Right atrium auricular region (tissue), 2 donors: ENCODE measurements around the gene DNAJC17. TPM values are rescaled to one million over a fixed set of nuclear protein-coding genes. Genes with fewer than 3 reads are reported as not detected.
A peak's percentile ranks its signal among the peaks of the same experiment; 100 is the strongest.

Experiments
- DNase-seq: peaks from one replicate; pipeline ENCODE4 v3.0.0-alpha.2; 2019; ENCODE audit warnings: low spot score
- H3K27ac ChIP-seq, 2 donors: fragments of 200-600 bp; sonication (generic); 1 replicate in 1 of 2; 2 replicates in 1 of 2; pipeline ENCODE4 v1.5.1; 2016 to 2019
- H3K27me3 ChIP-seq, 2 donors: fragments of 200-600 bp; sonication (generic); one replicate each; pipeline versions ENCODE4 v1.5.1 to v1.6.0; 2017 to 2019
- H3K36me3 ChIP-seq: fragments of 200-600 bp; sonication (generic); one replicate; pipeline ENCODE4 v1.5.1; 2016
- H3K4me1 ChIP-seq, 2 donors: fragments of 200-600 bp; sonication (generic); one replicate each; pipeline versions ENCODE4 v1.5.1 to v1.6.0; 2017 to 2019
- H3K4me3 ChIP-seq, 2 donors: fragments of 200-600 bp; sonication (generic); 1 replicate in 1 of 2; 2 replicates in 1 of 2; pipeline ENCODE4 v1.5.1; 2017 to 2019; ENCODE audit warnings: mild to moderate bottlenecking in 1 of 2, moderate library complexity in 1 of 2
- H3K9me3 ChIP-seq, 2 donors: fragments of 200-600 bp; sonication (generic); one replicate each; pipeline ENCODE4 v1.5.1; 2019
- CTCF ChIP-seq, 2 donors: fragments of 200-600 bp; sonication (generic); IDR thresholded peaks; one replicate each; pipeline ENCODE4 v1.5.1; 2019; ENCODE audit warnings: antibody characterized with exemption in 2 of 2
- total RNA-seq, 2 donors: library from RNA; depleted of rRNA; stranded (reverse); fragments of >200 nt; gene quantifications; one replicate each; pipeline ENCODE4 v1.1.0, GENCODE V29; 2016

The DNAJC17 gene
- total RNA-seq, 2 donors from 2014 or later, result 11.6 to 15.7 TPM

GRCh38 chr15:40754574-40754882, 52.7 kb downstream of the DNAJC17 start:
- H3K4me1 ChIP-seq, result peaks cover 0 to 14% of the 10 kb centered on the region in 2 donors
- no peak for TF ChIP-seq CTCF (IDR thresholded peaks at IDR 0.05)
- peaks cover 23% of the 10 kb centered on the region for H3K36me3 ChIP-seq
- H3K4me3 ChIP-seq, result peak overlapping the region; percentile 64 to 92
- H3K9me3 ChIP-seq, result no peaks in the 10 kb centered on the region
- DNase-seq, result no peak
- peak overlapping the region; percentile 67 to 80 for H3K27ac ChIP-seq
- H3K27me3 ChIP-seq, result no peaks in the 10 kb centered on the region

DNA sequence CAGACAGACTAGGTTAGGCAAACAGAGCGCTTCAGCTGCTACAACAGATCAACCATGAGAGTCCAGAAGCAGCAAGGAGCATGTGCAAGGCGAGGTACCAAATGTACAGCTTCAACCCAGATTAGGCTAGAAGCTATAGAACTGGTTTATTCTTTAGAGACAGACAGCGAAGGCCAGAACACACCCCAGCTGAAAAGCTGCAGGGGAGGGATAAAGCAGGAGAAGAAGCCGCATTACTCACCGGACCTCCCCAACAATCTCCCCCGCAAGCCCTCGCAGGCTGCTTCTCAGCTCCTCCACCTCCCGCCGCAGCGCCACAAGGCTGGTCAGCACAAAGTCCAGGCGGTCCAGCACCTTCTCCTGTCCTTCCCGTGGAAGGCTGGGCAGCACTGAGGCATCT, 55.5 kb downstream of the DNAJC17 start:
- TF ChIP-seq CTCF (IDR thresholded peaks at IDR 0.05), result no peak
- DNase-seq, result no peak
- Histone ChIP-seq H3K36me3 (peaks cover 34% of the 10 kb centered on the region), H3K9me3 (no peaks in the 10 kb centered on the region), H3K4me3 (no peak overlapping the region), H3K27me3 (no peaks in the 10 kb centered on the region), H3K27ac (no peak overlapping the region), H3K4me1 (peaks cover 0 to 14% of the 10 kb centered on the region in 2 donors)

DNA sequence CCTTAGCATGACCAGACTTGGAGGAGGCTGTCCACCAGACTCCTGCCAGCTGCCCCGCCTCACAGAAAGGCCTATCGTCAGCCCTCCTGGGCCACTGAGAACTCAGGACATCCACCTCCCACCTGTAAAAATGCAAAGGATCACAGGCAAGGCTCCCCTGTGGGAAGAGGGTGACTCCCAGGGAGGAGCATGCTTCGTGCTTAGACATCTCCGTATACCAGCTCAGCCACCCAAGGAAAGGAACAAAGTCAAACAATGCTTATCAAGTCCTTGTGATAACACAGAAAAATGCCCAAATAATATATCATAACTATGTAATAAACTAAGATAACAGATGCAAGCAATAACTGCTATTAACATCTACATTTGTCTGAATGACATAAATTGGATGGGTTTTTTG, 56.4 kb downstream of the DNAJC17 start:
- H3K27ac ChIP-seq, result no peak overlapping the region
- peaks cover 0 to 13% of the 10 kb centered on the region in 2 donors for H3K4me1 ChIP-seq
- no peak for DNase-seq
- no peak overlapping the region for H3K4me3 ChIP-seq
- TF ChIP-seq CTCF (IDR thresholded peaks at IDR 0.05), result no peak
- no peaks in the 10 kb centered on the region for H3K9me3 ChIP-seq
- H3K27me3 ChIP-seq, result no peaks in the 10 kb centered on the region
- H3K36me3 ChIP-seq, result peaks cover 34% of the 10 kb centered on the region

DNA sequence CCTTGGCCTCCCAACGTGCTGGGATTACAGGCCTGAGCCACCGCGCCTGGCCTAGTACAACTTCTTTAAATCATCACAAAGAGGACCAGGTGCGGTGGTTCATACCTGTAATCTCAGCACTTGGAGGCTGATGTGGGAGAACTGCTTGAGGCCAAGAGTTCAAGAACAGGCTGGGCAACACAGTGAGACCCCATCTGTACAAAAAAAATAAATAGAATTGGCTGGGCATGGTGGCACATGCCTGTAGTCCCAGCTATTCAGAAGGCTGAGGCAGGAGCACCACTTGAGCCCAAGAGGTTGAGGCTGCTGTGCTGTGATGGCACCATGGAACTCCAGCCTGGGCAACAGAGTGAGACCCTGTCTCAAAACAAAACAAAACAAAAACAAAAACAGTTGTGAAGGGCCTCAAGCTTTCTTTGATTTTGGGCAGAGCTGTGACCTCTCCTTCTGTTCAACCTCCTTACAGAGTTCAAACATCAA, 58.1 kb downstream of the DNAJC17 start:
- no peaks in the 10 kb centered on the region for H3K9me3 ChIP-seq
- peaks cover 40% of the 10 kb centered on the region for H3K36me3 ChIP-seq

DNA sequence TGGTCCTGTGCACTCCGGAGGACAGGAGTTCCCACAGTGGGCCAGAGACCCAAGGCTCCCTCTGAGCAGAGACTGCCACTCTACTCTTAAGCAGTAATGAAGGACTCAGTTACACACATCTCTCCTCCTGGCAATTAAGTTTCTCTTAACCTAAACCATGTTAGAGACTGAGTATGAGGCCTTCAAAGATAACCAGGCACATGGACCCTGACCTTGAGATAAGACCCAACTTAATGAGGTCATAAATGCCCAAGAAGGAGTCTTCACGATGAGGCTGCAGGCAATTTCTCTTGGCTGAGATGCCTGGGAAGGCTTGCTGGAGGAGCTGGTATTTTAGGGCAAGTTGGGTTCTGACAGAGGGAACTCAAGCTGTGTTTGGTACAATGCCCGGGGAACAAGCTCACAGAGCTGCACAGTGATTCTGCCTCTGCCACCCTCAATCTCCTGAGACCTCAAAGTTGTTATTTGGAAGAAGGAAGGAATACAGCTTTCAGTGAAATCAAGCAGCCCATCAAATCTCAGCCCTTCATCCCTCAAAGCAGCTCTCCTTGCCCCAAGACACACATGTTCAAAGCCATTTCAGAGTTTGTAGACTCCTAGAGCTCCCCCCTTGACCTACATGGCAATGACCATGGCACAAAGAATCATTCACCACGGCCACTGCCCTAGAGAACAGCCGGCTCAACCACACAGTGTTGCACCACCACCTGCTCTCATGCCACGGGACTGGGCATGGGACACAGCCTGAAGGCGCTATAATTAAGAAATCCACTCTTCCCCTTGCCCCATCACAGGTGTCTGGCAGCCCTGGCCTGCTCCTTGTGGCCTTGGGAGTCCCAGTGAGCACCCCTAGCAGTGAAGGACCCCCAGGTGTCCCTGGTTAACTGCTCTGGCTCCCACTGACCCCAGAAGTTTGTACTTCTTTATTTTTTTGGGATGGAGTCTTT, 59.3 kb downstream of the DNAJC17 start:
- Histone ChIP-seq H3K36me3 (peaks cover 43% of the 10 kb centered on the region), H3K9me3 (no peaks in the 10 kb centered on the region), H3K4me1 (peaks cover 0 to 6% of the 10 kb centered on the region in 2 donors), H3K27me3 (no peaks in the 10 kb centered on the region), H3K27ac (no peak overlapping the region), H3K4me3 (no peak overlapping the region)
- no peak for DNase-seq
- TF ChIP-seq CTCF (IDR thresholded peaks at IDR 0.05), result no peak

More for the DNA sequence above, 58.1 kb downstream of the DNAJC17 start:
- TF ChIP-seq CTCF (IDR thresholded peaks at IDR 0.05), result no peak
- no peak for DNase-seq
- H3K27ac ChIP-seq, result no peak overlapping the region
- H3K4me3 ChIP-seq, result no peak overlapping the region
- H3K27me3 ChIP-seq, result no peaks in the 10 kb centered on the region
- peaks cover 0 to 4% of the 10 kb centered on the region in 2 donors for H3K4me1 ChIP-seq
